ENCODE data around the gene DOCK7.

- TF ChIP-seq CTCF (IDR thresholded peaks at IDR 0.05 in 8 of 11, conservative IDR thresholded peaks at IDR 0.05 in 3 of 11) (no peak), POLR2A (IDR thresholded peaks at IDR 0.05) (no peak)
Measured at GRCh38 chr1:62450301-62450700, 237.9 kb downstream of the DOCK7 start.
